ENCODE data around the gene DMD.

Gene DMD

GRCh38 chrX:31367816-31368215 lies 1843.5 kb downstream of the DMD start:
- no peak overlapping the region for H3K9ac ChIP-seq (ENCODE audit: low read depth, low read length, poor library complexity, severe bottlenecking)
- no peak for TF ChIP-seq EZH2phosphoT487 (IDR thresholded peaks at IDR 0.05; ENCODE audit: borderline replicate concordance)
- no peak for TF ChIP-seq CTCF (conservative IDR thresholded peaks at IDR 0.05; ENCODE audit: low read length)
- H3K9me2 ChIP-seq (replicated peaks; ENCODE audit: low read depth, low read length) = no peaks in the 10 kb centered on the region
- H3K4me1 ChIP-seq (ENCODE audit: insufficient read depth, low read length, poor library complexity, severe bottlenecking) = no peaks in the 10 kb centered on the region
- no peaks in the 10 kb centered on the region for H3K9me3 ChIP-seq (ENCODE audit: insufficient read depth, low read depth, low read length)
- no peak overlapping the region for H3K4me3 ChIP-seq (ENCODE audit: low read length, poor library complexity, severe bottlenecking)
- no peak overlapping the region for H3K4me2 ChIP-seq (ENCODE audit: low read depth, low read length, poor library complexity, severe bottlenecking)
- H3K36me3 ChIP-seq (ENCODE audit: insufficient read depth, low read length) = no peaks in the 10 kb centered on the region
- H4K20me1 ChIP-seq (ENCODE audit: insufficient read depth, low read length, poor library complexity, severe bottlenecking) = no peaks in the 10 kb centered on the region
- H3K79me2 ChIP-seq (ENCODE audit: insufficient read depth, low read length) = no peaks in the 10 kb centered on the region
- no peaks in the 10 kb centered on the region for H3F3A ChIP-seq (ENCODE audit: low read depth)
- no peaks in the 10 kb centered on the region for H3K27me3 ChIP-seq (ENCODE audit: insufficient read depth, low read length, poor library complexity, severe bottlenecking)
- no peak overlapping the region for H2AFZ ChIP-seq (ENCODE audit: low read length)

GRCh38 chrX:31366041-31366440 lies 1845.3 kb downstream of the DMD start:
- Histone ChIP-seq H3K4me1 (ENCODE audit: insufficient read depth, low read length, poor library complexity, severe bottlenecking) (no peaks in the 10 kb centered on the region), H3K36me3 (ENCODE audit: insufficient read depth, low read length) (no peaks in the 10 kb centered on the region), H3K9me2 (replicated peaks; ENCODE audit: low read depth, low read length) (no peaks in the 10 kb centered on the region), H3K4me3 (ENCODE audit: low read length, poor library complexity, severe bottlenecking) (no peak overlapping the region), H3K79me2 (ENCODE audit: insufficient read depth, low read length) (no peaks in the 10 kb centered on the region), H4K20me1 (ENCODE audit: insufficient read depth, low read length, poor library complexity, severe bottlenecking) (no peaks in the 10 kb centered on the region), H3K9me3 (ENCODE audit: insufficient read depth, low read depth, low read length) (no peaks in the 10 kb centered on the region), H3K27me3 (ENCODE audit: insufficient read depth, low read length, poor library complexity, severe bottlenecking) (no peaks in the 10 kb centered on the region), H3K4me2 (ENCODE audit: low read depth, low read length, poor library complexity, severe bottlenecking) (no peak overlapping the region), H2AFZ (ENCODE audit: low read length) (no peak overlapping the region), H3F3A (ENCODE audit: low read depth) (no peaks in the 10 kb centered on the region), H3K9ac (ENCODE audit: low read depth, low read length, poor library complexity, severe bottlenecking) (no peak overlapping the region)
- no peak for TF ChIP-seq CTCF (conservative IDR thresholded peaks at IDR 0.05; ENCODE audit: low read length)
- TF ChIP-seq EZH2phosphoT487 (IDR thresholded peaks at IDR 0.05; ENCODE audit: borderline replicate concordance) = no peak

- H3F3A ChIP-seq (ENCODE audit: low read depth) = no peaks in the 10 kb centered on the region
- H3K4me2 ChIP-seq (ENCODE audit: low read depth, low read length, poor library complexity, severe bottlenecking) = no peak overlapping the region
- H3K4me3 ChIP-seq (ENCODE audit: low read length, poor library complexity, severe bottlenecking) = no peak overlapping the region
- H3K36me3 ChIP-seq (ENCODE audit: insufficient read depth, low read length) = no peaks in the 10 kb centered on the region
- no peaks in the 10 kb centered on the region for H4K20me1 ChIP-seq (ENCODE audit: insufficient read depth, low read length, poor library complexity, severe bottlenecking)
- H3K9me2 ChIP-seq (replicated peaks; ENCODE audit: low read depth, low read length) = no peaks in the 10 kb centered on the region
- TF ChIP-seq CTCF (conservative IDR thresholded peaks at IDR 0.05; ENCODE audit: low read length) = no peak
- TF ChIP-seq EZH2phosphoT487 (IDR thresholded peaks at IDR 0.05; ENCODE audit: borderline replicate concordance) = no peak
- no peaks in the 10 kb centered on the region for H3K9me3 ChIP-seq (ENCODE audit: insufficient read depth, low read depth, low read length)
- no peaks in the 10 kb centered on the region for H3K4me1 ChIP-seq (ENCODE audit: insufficient read depth, low read length, poor library complexity, severe bottlenecking)
- no peaks in the 10 kb centered on the region for H3K27me3 ChIP-seq (ENCODE audit: insufficient read depth, low read length, poor library complexity, severe bottlenecking)
- H3K79me2 ChIP-seq (ENCODE audit: insufficient read depth, low read length) = no peaks in the 10 kb centered on the region
- no peak overlapping the region for H2AFZ ChIP-seq (ENCODE audit: low read length)
- no peak overlapping the region for H3K9ac ChIP-seq (ENCODE audit: low read depth, low read length, poor library complexity, severe bottlenecking)
These were observed 1854.8 kb downstream of the DMD start for GRCh38 chrX:31356275-31357212.
